Panc1 (cell line): ENCODE measurements around the gene SYNRG.

Source experiments
- CTCF ChIP-seq: fragments of 450-650 bp; IDR thresholded peaks from 2 replicates; pipeline ENCODE4 v1.5.1; 2017; ENCODE audit warnings: mild to moderate bottlenecking
- POLR2AphosphoS5 ChIP-seq: IDR thresholded peaks from 2 replicates; pipeline ENCODE4 v1.6.1; 2012; ENCODE audit warnings: mild to moderate bottlenecking, low read depth, low read length, moderate library complexity
- REST ChIP-seq, 2 experiments: IDR thresholded peaks; 2 replicates each; pipeline ENCODE4 v1.6.1; 2011 to 2012; ENCODE audit warnings: low read depth in 2 of 2, control low read depth in 1 of 2, low read length in 1 of 2, mild to moderate bottlenecking in 1 of 2, moderate library complexity in 1 of 2; ENCODE audit not compliant: insufficient read depth in 1 of 2
- TCF7L2 ChIP-seq: IDR thresholded peaks from 2 replicates; pipeline ENCODE4 v1.6.1; 2011; ENCODE audit warnings: mild to moderate bottlenecking, low read depth, low read length, inconsistent platforms

- no peak for TF ChIP-seq CTCF
- TF ChIP-seq TCF7L2: no peak
- TF ChIP-seq REST (IDR thresholded peaks at IDR 0.05; ENCODE audit: insufficient read depth in 1 of 2, low read depth in 2 of 2, low read length in 1 of 2): no peak
- TF ChIP-seq POLR2AphosphoS5: no peak
Observed at GRCh38 chr17:37538981-37539659, 70.1 kb downstream of the SYNRG start.
